IgD-negative memory B cell (primary cell): Measurements from ENCODE around the gene ELF5. TPM values are rescaled to one million over a fixed set of nuclear protein-coding genes. Genes with fewer than 3 reads are reported as not detected.
A peak's percentile ranks its signal among the peaks of the same experiment; 100 is the strongest.

ENCODE experiments used
- H3K27ac Mint-ChIP-seq, 3 donors: one replicate each; pipeline ENCODE4 v1.8.0; 2020 to 2022; ENCODE audit warnings: mild to moderate bottlenecking in 3 of 3, mixed read lengths in 3 of 3, moderate library complexity in 1 of 3
- H3K27me3 Mint-ChIP-seq: one replicate; pipeline ENCODE4 v1.8.0; 2021; ENCODE audit warnings: mixed read lengths
- H3K36me3 Mint-ChIP-seq: one replicate; pipeline ENCODE4 v1.8.0; 2020; ENCODE audit warnings: mild to moderate bottlenecking, mixed read lengths
- H3K4me1 Mint-ChIP-seq, 3 donors: one replicate each; pipeline ENCODE4 v1.8.0; 2020 to 2022; ENCODE audit warnings: mixed read lengths in 3 of 3, mild to moderate bottlenecking in 1 of 3
- H3K4me3 Mint-ChIP-seq, 4 donors: one replicate each; pipeline ENCODE4 v1.8.0; 2020 to 2022; ENCODE audit warnings: mild to moderate bottlenecking in 4 of 4, mixed read lengths in 4 of 4, moderate library complexity in 3 of 4
- H3K9me3 Mint-ChIP-seq, 3 donors: one replicate each; pipeline ENCODE4 v1.8.0; 2020 to 2021; ENCODE audit warnings: mixed read lengths in 3 of 3, mild to moderate bottlenecking in 1 of 3
- polyA plus RNA-seq: library from polyadenylated mRNA; unstranded; fragments of 300-500 nt; fragmentation: Illumina TruSeq; gene quantifications from one replicate; pipeline ENCODE4 v1.2.3, GENCODE V29; 2021

Gene ELF5
- not detected for polyA plus RNA-seq

DNA sequence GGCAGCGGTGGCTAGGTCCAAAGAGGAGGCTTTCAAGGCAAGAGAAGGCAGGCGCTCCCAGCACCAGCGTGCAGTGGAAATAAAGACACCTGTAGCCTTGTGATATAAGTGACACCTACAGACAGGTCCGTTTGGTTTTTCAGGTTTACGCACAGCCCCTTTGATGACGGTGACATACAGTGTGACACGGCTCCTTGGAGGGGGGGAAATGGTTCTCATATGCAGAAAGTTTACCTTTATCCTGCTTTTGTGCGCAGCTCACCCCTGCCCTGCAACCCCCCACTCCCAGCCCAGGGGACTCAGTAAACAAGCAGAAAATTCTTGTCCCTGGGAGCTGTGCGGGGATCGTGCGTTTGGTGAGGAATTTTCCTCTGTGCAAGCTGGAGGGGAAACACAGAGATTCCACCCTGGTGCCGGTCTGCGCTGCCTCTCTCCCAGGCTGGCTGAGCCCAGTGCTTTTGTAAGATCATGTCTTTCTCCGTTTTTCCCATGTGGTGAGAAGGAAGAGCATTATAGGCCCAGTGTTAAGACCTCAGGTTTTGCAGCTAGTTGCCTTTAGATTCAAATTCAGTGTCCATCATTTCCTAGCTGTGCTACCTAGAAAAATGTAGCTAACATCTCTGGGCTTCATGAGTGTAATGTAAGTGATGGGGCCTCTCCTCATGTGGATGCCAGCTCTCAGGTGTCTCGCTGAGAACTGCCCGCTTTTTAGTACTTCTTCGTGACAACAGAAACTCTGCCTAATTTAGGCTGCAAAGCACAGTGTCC, at the start of gene ELF5:
Gene ELF5 (minus strand): TSS at position 113 of the 768 bp plus-strand sequence. CDS start 8,045 bp downstream, outside the sequence.
- no peaks in the 10 kb centered on the region for H3K9me3 Mint-ChIP-seq
- no peaks in the 10 kb centered on the region for H3K36me3 Mint-ChIP-seq
- peaks cover 0 to 2% (median 0%) of the 10 kb centered on the region in 3 donors for H3K4me1 Mint-ChIP-seq
- no peak within 1 kb of the TSS for H3K4me3 Mint-ChIP-seq
- H3K27ac Mint-ChIP-seq, result no peak within 1 kb of the TSS
- no peaks in the 10 kb centered on the region for H3K27me3 Mint-ChIP-seq

DNA sequence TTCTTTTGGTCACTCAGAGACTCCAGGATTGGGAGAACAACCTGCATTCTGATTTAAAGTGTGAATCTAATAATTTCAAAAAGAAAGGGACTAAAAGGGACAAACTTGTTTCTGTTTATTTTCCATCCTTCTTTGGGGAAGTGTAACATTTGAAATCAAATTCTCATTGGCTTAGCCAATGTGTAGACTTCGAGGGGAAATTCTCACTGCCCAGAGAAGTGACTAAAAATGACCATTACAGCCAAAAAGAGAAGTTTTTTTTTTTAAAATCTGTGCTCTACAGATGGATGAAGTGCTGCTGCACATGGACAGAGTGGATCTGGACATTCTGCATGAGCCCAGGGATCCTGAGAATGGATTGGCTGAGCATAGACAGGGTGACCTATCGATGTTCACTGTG, 49.4 kb upstream of the ELF5 start:
- H3K9me3 Mint-ChIP-seq, result no peaks in the 10 kb centered on the region
- peaks cover 26% of the 10 kb centered on the region for H3K27me3 Mint-ChIP-seq
- H3K4me1 Mint-ChIP-seq, result no peaks in the 10 kb centered on the region
- no peaks in the 10 kb centered on the region for H3K36me3 Mint-ChIP-seq
- H3K27ac Mint-ChIP-seq, result no peak overlapping the region
- no peak overlapping the region for H3K4me3 Mint-ChIP-seq

DNA sequence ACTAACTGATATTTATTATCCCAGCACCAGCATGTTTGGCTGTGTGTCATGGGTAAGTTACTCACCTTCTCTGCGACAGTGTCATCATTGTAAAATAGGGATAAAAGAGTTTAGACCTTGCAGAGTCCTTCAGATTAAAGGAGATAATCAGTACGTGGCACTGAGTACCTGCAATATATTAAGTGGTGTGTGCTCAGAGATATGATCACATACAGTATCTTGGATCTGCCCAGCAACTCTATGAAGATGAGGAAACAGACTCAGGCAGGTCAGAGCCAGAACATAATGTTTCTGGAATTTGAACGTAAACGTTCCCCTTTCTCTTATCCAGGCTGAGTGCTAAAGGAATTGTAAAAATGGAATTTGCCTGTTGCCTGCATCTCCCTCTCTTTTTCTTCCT, 46.9 kb upstream of the ELF5 start:
- no peaks in the 10 kb centered on the region for H3K4me1 Mint-ChIP-seq
- H3K9me3 Mint-ChIP-seq, result no peaks in the 10 kb centered on the region
- no peaks in the 10 kb centered on the region for H3K36me3 Mint-ChIP-seq
- no peak overlapping the region for H3K27ac Mint-ChIP-seq
- no peak overlapping the region for H3K4me3 Mint-ChIP-seq
- peaks cover 23% of the 10 kb centered on the region for H3K27me3 Mint-ChIP-seq

DNA sequence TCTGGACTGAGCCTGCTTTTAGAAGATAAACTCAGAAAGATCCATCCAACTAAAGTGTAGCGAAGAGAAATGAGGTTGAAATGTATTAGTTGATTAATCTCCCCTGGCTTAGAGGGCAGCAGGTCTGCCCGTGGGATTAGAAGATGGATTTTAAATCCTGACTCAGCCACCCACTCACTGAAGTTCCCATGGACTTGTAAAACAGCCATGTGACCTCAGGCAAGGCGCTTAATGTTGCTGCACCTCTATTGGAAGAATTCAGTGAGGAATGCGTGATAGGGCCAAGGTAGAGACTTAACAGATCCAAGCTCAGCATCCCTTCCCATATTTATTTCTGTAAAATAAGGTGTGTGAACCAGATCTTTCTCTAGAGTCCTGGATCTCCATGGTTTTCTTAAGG, 45.1 kb upstream of the ELF5 start:
- Mint-ChIP-seq H3K27me3 (peaks cover 20% of the 10 kb centered on the region), H3K36me3 (no peaks in the 10 kb centered on the region), H3K4me3 (no peak overlapping the region), H3K9me3 (no peaks in the 10 kb centered on the region), H3K27ac (no peak overlapping the region), H3K4me1 (no peaks in the 10 kb centered on the region)

DNA sequence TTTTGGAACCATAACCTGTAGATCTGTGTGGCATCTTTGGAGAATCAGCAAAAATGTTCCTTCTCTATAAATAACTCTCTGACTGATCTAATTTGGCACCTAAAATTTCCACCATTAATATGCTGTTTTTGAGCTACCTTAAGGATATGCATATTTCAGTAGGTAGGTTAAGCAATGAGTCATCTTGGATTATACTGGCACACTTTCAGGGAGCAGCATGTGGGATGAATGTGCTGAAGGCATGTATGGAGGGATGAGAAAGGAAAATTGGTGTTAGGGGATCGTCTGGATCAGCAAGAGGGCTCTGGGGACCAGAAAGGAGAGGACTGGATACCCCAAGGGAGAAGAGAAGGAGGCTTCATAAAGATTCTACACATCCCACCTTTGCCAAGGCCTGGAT, 44.6 kb upstream of the ELF5 start:
- H3K9me3 Mint-ChIP-seq, result no peaks in the 10 kb centered on the region
- H3K36me3 Mint-ChIP-seq, result no peaks in the 10 kb centered on the region
- no peak overlapping the region for H3K27ac Mint-ChIP-seq
- no peak overlapping the region for H3K4me3 Mint-ChIP-seq
- H3K4me1 Mint-ChIP-seq, result no peaks in the 10 kb centered on the region
- H3K27me3 Mint-ChIP-seq, result peaks cover 20% of the 10 kb centered on the region

DNA sequence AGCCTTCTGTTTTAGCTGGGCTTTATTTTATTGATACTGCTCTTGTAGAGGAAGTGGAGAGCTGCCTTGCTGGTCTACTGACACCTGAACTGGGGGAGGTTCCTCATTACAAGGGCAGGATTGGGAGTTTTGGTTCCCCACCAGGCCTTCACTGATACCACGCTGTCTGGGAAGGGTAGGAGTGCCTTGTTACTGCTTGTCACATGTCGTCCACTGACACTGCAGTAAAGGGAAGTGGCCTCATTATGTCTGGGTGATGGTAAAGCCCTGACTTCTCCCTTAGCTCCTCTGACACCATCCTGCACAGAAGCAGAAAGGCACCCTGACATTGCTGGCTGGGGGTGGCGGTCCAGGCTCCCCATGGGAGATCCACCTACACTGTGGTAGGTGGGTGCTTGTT, 38.7 kb upstream of the ELF5 start:
- H3K4me3 Mint-ChIP-seq, result no peak overlapping the region

DNA sequence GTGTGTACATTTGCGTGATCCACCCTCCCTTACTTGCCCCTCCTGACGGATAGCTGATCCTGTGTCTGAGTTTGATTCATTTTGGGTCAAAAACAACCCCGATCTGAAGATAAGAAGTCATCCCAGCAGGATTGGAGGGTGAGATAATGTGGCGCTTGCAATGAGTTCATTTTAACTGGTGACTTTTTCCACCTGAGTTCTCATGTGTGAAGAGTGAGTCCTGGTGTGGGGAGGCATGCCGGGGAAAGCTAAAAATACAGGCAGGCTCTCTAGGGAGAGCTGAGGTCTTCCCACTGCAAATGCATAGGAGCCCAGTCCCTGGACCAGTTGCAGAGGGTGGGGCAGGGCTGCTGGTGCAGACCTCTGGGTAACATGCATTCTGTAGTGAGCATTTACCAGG, 35.7 kb upstream of the ELF5 start:
- Mint-ChIP-seq H3K4me3 (no peak overlapping the region), H3K27ac (no peak overlapping the region), H3K27me3 (peaks cover 10% of the 10 kb centered on the region)

More for the DNA sequence above, 38.7 kb upstream of the ELF5 start:
- H3K27me3 Mint-ChIP-seq, result peaks cover 10% of the 10 kb centered on the region
- peaks cover 0 to 1% (median 0%) of the 10 kb centered on the region in 3 donors for H3K9me3 Mint-ChIP-seq
- no peak overlapping the region for H3K27ac Mint-ChIP-seq
- no peaks in the 10 kb centered on the region for H3K36me3 Mint-ChIP-seq
- no peaks in the 10 kb centered on the region for H3K4me1 Mint-ChIP-seq

DNA sequence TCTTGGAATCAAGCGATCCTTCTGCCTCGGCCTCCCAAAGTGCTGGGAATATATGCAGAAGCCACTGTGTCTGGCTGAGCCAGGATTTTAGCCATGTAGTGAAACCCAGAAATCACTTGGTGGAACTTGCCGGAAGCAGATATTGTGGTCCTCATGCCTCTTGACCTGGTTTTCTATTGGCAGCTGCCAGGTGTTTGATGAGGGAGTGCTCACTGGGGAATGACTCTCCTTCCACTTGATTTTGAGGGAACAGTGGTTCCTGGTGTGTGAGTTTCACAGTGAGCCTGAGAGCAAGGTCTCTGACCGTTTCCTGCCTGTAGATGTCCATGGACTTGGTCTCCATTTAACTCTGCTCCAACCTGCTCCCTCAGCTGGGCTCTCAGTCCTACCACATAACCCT, 34.7 kb upstream of the ELF5 start:
- H3K27me3 Mint-ChIP-seq, result peaks cover 12% of the 10 kb centered on the region
- H3K4me1 Mint-ChIP-seq, result no peaks in the 10 kb centered on the region
- no peak overlapping the region for H3K4me3 Mint-ChIP-seq
- peaks cover 0 to 5% (median 0%) of the 10 kb centered on the region in 3 donors for H3K9me3 Mint-ChIP-seq
- no peaks in the 10 kb centered on the region for H3K36me3 Mint-ChIP-seq
- no peak overlapping the region for H3K27ac Mint-ChIP-seq

More for the DNA sequence above, 35.7 kb upstream of the ELF5 start:
- Mint-ChIP-seq H3K9me3 (peaks cover 0 to 3% (median 0%) of the 10 kb centered on the region in 3 donors), H3K4me1 (no peaks in the 10 kb centered on the region), H3K36me3 (no peaks in the 10 kb centered on the region)

DNA sequence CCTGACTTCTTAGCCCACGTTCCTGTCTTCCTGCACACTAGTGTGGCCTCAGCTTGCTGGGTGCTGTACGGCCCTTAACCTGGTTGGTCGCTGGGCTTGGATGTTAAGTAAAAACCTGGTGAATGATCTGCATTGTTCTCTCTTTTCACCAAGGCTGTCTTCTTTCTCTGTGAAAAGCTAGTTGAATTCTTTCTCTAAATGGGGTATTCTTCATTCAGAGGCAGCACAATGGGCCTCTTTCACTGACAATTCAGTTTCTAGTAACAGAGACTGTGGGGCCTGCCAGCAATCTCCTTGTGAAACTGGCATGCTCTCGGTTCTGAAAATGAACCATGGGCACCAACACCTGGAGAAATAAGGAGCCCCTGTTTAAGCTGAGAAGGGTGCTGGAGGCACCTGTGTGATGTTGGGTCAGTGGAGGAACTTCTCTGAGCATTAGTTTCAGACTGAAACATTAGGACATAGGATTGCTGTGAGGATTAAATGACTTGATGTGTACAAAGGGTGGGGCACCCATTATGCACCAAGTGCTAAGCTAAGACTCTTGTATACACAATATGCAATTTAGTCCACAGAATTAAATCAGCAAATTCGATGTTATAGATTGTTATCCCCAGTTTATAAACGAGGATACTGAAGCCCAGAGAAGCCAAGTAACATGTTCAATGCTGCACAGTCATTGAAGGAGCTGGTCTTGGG, 33.1 kb upstream of the ELF5 start:
- Mint-ChIP-seq H3K27me3 (peaks cover 15% of the 10 kb centered on the region), H3K9me3 (peaks cover 0 to 5% (median 0%) of the 10 kb centered on the region in 3 donors), H3K36me3 (peaks cover 2% of the 10 kb centered on the region), H3K27ac (peak overlapping the region in 1 of 3 donors; percentile 22), H3K4me1 (no peaks in the 10 kb centered on the region), H3K4me3 (no peak overlapping the region)

DNA sequence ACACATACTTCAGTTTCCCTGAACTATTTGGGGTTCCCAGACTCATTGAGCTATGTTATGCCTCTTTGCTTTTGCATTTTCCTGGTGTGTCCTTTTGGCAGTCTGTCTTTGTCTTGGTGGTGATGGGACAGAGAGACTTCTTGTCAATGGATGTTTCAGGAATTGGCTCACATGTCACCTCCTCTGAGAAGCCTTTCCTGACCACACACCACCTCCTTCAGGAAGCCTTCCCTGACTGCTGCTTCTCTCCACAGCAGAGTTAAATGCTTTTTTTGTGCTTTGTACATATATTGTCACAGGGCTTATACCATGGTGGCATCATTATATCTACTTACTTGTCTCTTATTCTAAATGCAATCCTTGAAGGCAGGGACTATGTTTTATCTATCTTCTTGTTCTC, 28.5 kb upstream of the ELF5 start:
- Mint-ChIP-seq H3K4me3 (no peak overlapping the region), H3K9me3 (peaks cover 0 to 4% (median 0%) of the 10 kb centered on the region in 3 donors), H3K4me1 (no peaks in the 10 kb centered on the region), H3K27me3 (peaks cover 24% of the 10 kb centered on the region), H3K27ac (no peak overlapping the region), H3K36me3 (peaks cover 2% of the 10 kb centered on the region)

DNA sequence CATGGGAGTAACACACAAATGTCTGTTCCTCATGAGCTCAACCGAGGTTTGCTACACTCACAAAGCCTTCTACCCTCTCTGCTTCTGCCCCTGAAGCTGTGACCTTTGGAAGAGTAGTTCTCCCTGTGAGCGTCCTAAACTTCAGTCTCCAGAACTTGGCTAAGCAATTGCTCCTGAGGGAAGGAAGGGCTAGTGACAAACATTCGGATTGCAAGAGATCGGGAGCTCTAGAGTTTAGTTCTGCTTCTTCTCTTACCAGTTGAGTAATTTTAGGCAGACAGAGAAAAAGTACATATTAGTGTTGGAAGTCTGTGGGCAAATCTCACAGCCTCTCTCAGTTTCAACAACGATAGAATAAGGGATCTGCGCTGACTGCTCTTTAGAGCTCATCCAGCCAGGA, 27.3 kb upstream of the ELF5 start:
- H3K4me3 Mint-ChIP-seq, result no peak overlapping the region
- peaks cover 0 to 4% (median 0%) of the 10 kb centered on the region in 3 donors for H3K9me3 Mint-ChIP-seq
- H3K4me1 Mint-ChIP-seq, result no peaks in the 10 kb centered on the region
- H3K36me3 Mint-ChIP-seq, result peaks cover 2% of the 10 kb centered on the region
- peaks cover 24% of the 10 kb centered on the region for H3K27me3 Mint-ChIP-seq
- no peak overlapping the region for H3K27ac Mint-ChIP-seq

DNA sequence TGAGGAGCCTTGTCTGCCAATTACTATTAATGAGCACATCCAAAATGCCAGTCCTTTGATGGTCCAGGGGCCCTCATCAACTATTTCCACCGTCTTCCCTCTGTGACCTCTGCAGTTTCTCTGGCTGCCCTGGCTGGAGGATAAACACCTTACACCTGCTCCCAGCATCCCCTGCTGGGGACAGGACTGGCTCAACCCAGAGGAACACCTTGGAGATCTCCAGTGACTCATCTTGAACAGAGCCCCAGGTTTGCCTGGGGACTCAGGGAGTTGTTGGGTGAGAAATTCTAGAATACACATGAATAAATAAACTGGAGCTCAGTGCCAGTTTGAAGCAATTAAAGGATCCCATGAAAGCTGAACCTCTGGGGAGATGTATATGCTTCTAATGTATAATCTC, 24.0 kb upstream of the ELF5 start:
- Mint-ChIP-seq H3K4me1 (no peaks in the 10 kb centered on the region), H3K36me3 (peaks cover 5% of the 10 kb centered on the region), H3K4me3 (no peak overlapping the region), H3K27me3 (peaks cover 17% of the 10 kb centered on the region), H3K27ac (no peak overlapping the region), H3K9me3 (peaks cover 4 to 13% (median 10%) of the 10 kb centered on the region in 3 donors)

DNA sequence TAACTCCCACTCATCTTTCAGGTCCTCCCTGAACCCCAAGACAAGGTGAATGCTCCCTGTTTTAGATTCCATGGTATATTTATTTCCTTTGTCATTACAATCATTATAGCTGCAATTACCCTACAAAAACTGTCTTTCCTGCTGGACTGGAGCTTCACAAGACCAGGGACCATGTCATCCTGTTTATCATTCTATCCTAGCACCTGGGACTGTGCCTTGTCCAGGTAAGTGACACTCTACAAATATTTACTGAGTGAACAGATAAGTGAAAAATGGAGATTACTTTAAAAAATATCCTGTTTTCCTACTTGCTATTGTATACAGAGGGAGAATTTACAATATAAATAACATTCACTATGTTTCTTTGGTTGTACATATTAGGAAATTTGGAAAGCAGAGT, 22.5 kb upstream of the ELF5 start:
- peaks cover 9% of the 10 kb centered on the region for H3K27me3 Mint-ChIP-seq
- peaks cover 8 to 18% (median 10%) of the 10 kb centered on the region in 3 donors for H3K9me3 Mint-ChIP-seq
- H3K4me3 Mint-ChIP-seq, result no peak overlapping the region

DNA sequence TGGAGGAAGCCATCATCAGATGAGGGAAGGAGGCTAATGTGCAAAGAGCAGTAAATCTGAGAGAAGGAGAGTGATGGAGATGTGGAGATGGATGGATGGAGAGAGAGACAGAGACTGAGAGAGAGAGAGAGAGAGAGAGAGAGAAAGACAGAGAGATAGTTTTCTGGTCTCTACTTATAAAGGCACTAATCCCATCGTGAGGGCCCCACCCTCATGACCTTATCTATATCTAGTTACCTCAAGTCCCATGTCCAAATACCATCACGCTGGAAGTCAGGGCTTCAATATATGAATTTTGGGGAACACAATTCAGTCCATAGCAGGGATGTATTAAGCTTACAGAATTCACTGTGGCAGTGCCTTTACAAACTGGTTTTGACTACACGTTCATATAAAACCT, 21.2 kb upstream of the ELF5 start:
- H3K9me3 Mint-ChIP-seq, result peaks cover 8 to 19% (median 10%) of the 10 kb centered on the region in 3 donors
- no peaks in the 10 kb centered on the region for H3K4me1 Mint-ChIP-seq
- H3K36me3 Mint-ChIP-seq, result peaks cover 8% of the 10 kb centered on the region
- peaks cover 9% of the 10 kb centered on the region for H3K27me3 Mint-ChIP-seq
- no peak overlapping the region for H3K4me3 Mint-ChIP-seq
- H3K27ac Mint-ChIP-seq, result no peak overlapping the region

More for the DNA sequence above, 22.5 kb upstream of the ELF5 start:
- no peak overlapping the region for H3K27ac Mint-ChIP-seq
- H3K4me1 Mint-ChIP-seq, result no peaks in the 10 kb centered on the region
- H3K36me3 Mint-ChIP-seq, result peaks cover 8% of the 10 kb centered on the region

DNA sequence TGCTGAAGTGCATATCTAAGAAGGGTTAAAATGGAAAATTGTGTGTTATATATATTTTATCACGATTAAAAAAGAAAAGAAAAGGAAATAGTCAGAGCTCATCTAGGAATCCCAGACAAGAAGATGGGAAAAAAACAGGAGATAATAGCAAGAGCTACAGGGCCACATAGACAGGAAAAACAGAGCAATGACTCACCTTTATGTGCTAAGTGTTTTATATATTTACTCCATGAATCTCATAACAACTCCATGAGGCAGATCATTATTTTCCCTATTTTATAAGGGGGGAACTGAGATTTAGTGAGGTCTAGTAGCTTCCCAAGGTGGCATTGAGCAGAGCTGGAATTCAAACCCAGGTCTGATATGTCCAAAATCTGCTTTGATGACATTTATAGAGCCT, 18.1 kb upstream of the ELF5 start:
- Mint-ChIP-seq H3K4me1 (no peaks in the 10 kb centered on the region), H3K4me3 (no peak overlapping the region), H3K9me3 (peaks cover 8 to 19% (median 10%) of the 10 kb centered on the region in 3 donors), H3K36me3 (peaks cover 11% of the 10 kb centered on the region), H3K27me3 (peaks cover 1% of the 10 kb centered on the region), H3K27ac (no peak overlapping the region)
